ENCODE results near the gene INTS11. TPM values are rescaled to one million over a fixed set of nuclear protein-coding genes. Genes with fewer than 3 reads are reported as not detected.
A peak's percentile ranks its signal among the peaks of the same experiment; 100 is the strongest.
"Not testable (repeated sequence)": the region's sequence is repeated elsewhere in the genome, so short reads cannot be mapped to it uniquely, and the experiment has no call there.

The INTS11 gene
- total RNA-seq, 1 donor from 2014 or later: 28.2 TPM

GRCh38 chr1:1329304-1330210 is 5.1 kb upstream of the INTS11 start:
- DNase-seq: no peak

- no peak for DNase-seq
Measured at GRCh38 chr1:1328254-1328653, 3.8 kb upstream of the INTS11 start.

GRCh38 chr1:1327291-1327690 is 2.8 kb upstream of the INTS11 start:
- no peak for DNase-seq

GRCh38 chr1:1326075-1326605 is 1.7 kb upstream of the INTS11 start:
- DNase-seq: no peak

- DNase-seq: no peak
Measured at GRCh38 chr1:1325288-1326074, 1.0 kb upstream of the INTS11 start.

GRCh38 chr1:1324084-1324523 is 356 bp downstream of the INTS11 start:
- no peak for DNase-seq

GRCh38 chr1:1322952-1323351 is 1.5 kb downstream of the INTS11 start:
- no peak for DNase-seq

GRCh38 chr1:1322418-1322817 is 2.0 kb downstream of the INTS11 start:
- DNase-seq: no peak

- DNase-seq: no peak
Measured at GRCh38 chr1:1321477-1321876, 3.0 kb downstream of the INTS11 start.

- no peak for DNase-seq
Measured at GRCh38 chr1:1320666-1321448, 3.6 kb downstream of the INTS11 start.

GRCh38 chr1:1319646-1319941 is 4.9 kb downstream of the INTS11 start:
- DNase-seq: no peak

- DNase-seq: no peak
Measured at GRCh38 chr1:1318777-1319645, 5.4 kb downstream of the INTS11 start.

- DNase-seq: peak; percentile 59
Measured at GRCh38 chr1:1318131-1318652, 6.3 kb downstream of the INTS11 start.

GRCh38 chr1:1317420-1317819 is 7.0 kb downstream of the INTS11 start:
- DNase-seq: no peak

GRCh38 chr1:1316199-1316598 is 8.3 kb downstream of the INTS11 start:
- DNase-seq: not testable (repeated sequence)

- no peak for DNase-seq
Measured at GRCh38 chr1:1315435-1315954, 9.0 kb downstream of the INTS11 start.

GRCh38 chr1:1314678-1315335 is 9.7 kb downstream of the INTS11 start:
- no peak for DNase-seq

GRCh38 chr1:1314237-1314586 is 10.2 kb downstream of the INTS11 start:
- no peak for DNase-seq

- no peak for DNase-seq
Measured at GRCh38 chr1:1313500-1314236, 10.8 kb downstream of the INTS11 start.

Measured in occipital lobe (tissue), 2 donors.